OCI-LY3 (cell line): Measurements from ENCODE around the gene PDE10A.

ENCODE experiments used
- H2AFZ ChIP-seq: fragments of 200-600, 300-600 bp; shearing (Covaris generic); 2 replicates; pipeline ENCODE4 v1.6.0; 2014; ENCODE audit warnings: antibody characterized with exemption, low read depth, low read length
- H3K27ac ChIP-seq: fragments of 200-600, 300-600 bp; sonication (generic); 2 replicates; pipeline ENCODE4 v1.5.1; 2014; ENCODE audit warnings: mild to moderate bottlenecking, low read length, moderate library complexity, mixed read lengths
- H3K27me3 ChIP-seq: fragments of 200-600, 300-600 bp; sonication (generic); 2 replicates; pipeline ENCODE4 v1.6.1; 2014; ENCODE audit warnings: low read depth, low read length, mixed read lengths
- H3K36me3 ChIP-seq: fragments of 200-600, 300-600 bp; sonication (generic); replicated peaks from 2 replicates; pipeline ENCODE3; 2014; ENCODE audit warnings: low read depth, low read length, mixed read lengths
- H3K4me1 ChIP-seq: fragments of 300-600, 200-600 bp; sonication (generic); 2 replicates; pipeline ENCODE4 v1.6.1; 2014; ENCODE audit warnings: low read length, mixed read lengths
- H3K4me2 ChIP-seq: fragments of 200-600, 300-600 bp; sonication (generic); 2 replicates; pipeline ENCODE4 v1.6.1; 2014; ENCODE audit warnings: low read length, mixed read lengths
- H3K4me3 ChIP-seq: fragments of 300-600, 200-600 bp; sonication (generic); 2 replicates; pipeline ENCODE4 v1.5.1; 2014; ENCODE audit warnings: antibody characterized with exemption, mild to moderate bottlenecking, low read length, moderate library complexity
- H3K79me2 ChIP-seq: fragments of 300-600, 200-600 bp; shearing (Covaris generic); 2 replicates; pipeline ENCODE4 v1.6.1; 2014; ENCODE audit warnings: mild to moderate bottlenecking, low read length, mixed read lengths
- H3K9ac ChIP-seq: fragments of 300-600, 200-600 bp; shearing (Covaris generic); 2 replicates; pipeline ENCODE4 v1.6.0; 2014; ENCODE audit warnings: mild to moderate bottlenecking, low read length, moderate library complexity
- H3K9me3 ChIP-seq: fragments of 200-600, 300-600 bp; shearing (Covaris generic); 2 replicates; pipeline ENCODE4 v1.6.1; 2014; ENCODE audit warnings: low read length, mixed read lengths; ENCODE audit not compliant: insufficient read depth
- H4K20me1 ChIP-seq: fragments of 200-600, 300-600 bp; sonication (generic); 2 replicates; pipeline ENCODE4 v1.6.1; 2016; ENCODE audit warnings: low read length, mixed read lengths; ENCODE audit not compliant: insufficient read depth
- EZH2phosphoT487 ChIP-seq: fragments of 200-600 bp; shearing (Covaris generic); IDR thresholded peaks from 2 replicates; pipeline ENCODE4 v1.6.1; 2018; ENCODE audit warnings: antibody characterized with exemption, mixed run types, low read depth
- TF ChIP-seq, protein P1 (sequence below): fragments of 200-600, 300-600 bp; sonication (generic); IDR thresholded peaks from 2 replicates; pipeline ENCODE4 v1.5.1; 2014; ENCODE audit warnings: antibody characterized with exemption, low read length, low read depth

PDE10A gene

DNA sequence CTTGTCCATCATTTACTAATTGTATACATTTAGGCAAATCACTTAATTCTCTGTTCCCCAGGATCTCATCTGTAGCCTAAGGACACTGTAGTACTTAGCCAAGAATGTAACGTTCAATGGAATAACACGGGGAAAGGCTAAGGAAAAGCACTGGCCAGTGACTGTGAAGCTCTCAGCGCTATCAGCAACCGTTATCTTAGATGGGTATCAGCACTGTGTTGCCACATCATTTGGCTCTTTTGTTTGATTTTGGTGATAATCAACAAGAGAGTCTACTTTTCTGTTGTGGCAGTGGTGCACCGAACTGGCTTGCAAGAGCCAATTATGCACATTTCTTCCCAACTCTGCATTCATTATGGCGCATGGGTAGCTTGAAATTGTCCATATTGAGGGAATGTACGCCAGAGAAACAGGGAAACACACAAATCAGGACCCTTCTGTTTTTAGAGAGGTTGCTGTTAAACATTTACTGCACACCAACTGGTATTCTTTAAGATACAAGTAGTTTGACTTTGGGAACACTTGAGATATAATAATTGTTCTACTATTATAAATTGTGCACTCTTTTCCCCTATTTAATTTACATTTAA lies 259.9 kb downstream of the PDE10A start:
- TF ChIP-seq EZH2phosphoT487 = no peak
- TF ChIP-seq, protein P1, sequence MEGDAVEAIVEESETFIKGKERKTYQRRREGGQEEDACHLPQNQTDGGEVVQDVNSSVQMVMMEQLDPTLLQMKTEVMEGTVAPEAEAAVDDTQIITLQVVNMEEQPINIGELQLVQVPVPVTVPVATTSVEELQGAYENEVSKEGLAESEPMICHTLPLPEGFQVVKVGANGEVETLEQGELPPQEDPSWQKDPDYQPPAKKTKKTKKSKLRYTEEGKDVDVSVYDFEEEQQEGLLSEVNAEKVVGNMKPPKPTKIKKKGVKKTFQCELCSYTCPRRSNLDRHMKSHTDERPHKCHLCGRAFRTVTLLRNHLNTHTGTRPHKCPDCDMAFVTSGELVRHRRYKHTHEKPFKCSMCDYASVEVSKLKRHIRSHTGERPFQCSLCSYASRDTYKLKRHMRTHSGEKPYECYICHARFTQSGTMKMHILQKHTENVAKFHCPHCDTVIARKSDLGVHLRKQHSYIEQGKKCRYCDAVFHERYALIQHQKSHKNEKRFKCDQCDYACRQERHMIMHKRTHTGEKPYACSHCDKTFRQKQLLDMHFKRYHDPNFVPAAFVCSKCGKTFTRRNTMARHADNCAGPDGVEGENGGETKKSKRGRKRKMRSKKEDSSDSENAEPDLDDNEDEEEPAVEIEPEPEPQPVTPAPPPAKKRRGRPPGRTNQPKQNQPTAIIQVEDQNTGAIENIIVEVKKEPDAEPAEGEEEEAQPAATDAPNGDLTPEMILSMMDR = no peak
- H2AFZ ChIP-seq = no peak overlapping the region
- no peaks in the 10 kb centered on the region for H3K36me3 ChIP-seq
- H3K27ac ChIP-seq = no peak overlapping the region
- no peak overlapping the region for H3K4me2 ChIP-seq
- H3K79me2 ChIP-seq = no peaks in the 10 kb centered on the region
- H4K20me1 ChIP-seq = no peaks in the 10 kb centered on the region
- no peak overlapping the region for H3K9ac ChIP-seq
- no peaks in the 10 kb centered on the region for H3K9me3 ChIP-seq
- no peak overlapping the region for H3K4me3 ChIP-seq
- H3K27me3 ChIP-seq = no peaks in the 10 kb centered on the region
- no peaks in the 10 kb centered on the region for H3K4me1 ChIP-seq

DNA sequence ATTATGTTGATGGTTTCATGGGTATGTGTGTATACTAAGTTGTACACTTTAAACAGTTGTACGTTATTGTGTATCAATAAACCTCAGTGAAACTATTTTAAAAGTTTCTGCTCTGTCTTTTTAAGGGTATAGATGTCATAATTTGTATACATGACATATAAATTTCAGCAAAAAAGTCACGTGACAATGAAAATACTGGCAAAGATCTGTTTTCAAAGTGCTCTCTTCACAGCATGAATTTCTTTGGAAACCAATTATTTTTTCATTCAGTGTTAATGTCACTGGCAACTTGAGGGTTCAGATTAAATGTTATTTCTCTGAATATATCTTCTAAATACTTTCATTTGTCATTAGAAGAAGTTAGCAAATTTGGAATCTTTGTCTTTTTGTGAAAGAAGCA lies 261.9 kb downstream of the PDE10A start:
- H2AFZ ChIP-seq = no peak overlapping the region
- no peaks in the 10 kb centered on the region for H3K4me1 ChIP-seq
- H3K27me3 ChIP-seq = no peaks in the 10 kb centered on the region

DNA sequence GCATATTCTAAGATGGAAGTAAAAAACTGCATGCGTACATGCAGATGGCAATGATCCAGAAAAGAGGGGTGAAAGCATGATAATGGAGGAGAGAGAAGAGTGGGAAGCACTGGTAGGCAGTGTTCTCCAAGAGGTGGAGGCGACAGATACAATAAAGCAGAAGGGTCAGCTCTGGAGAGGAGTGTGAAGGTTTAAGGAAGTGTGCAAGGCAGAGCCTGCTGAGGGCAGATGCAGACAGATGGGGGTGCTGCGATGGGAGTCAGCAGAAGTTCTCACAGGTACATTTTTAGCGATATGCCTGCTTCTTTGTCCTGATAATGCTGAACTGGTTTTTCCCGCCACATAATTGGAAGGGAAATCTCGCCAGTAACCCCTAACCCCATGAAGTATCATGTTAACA lies 272.6 kb downstream of the PDE10A start:
- H3K4me2 ChIP-seq = no peak overlapping the region
- TF ChIP-seq, protein P1 = no peak
- no peak for TF ChIP-seq EZH2phosphoT487
- no peaks in the 10 kb centered on the region for H3K9me3 ChIP-seq
- H4K20me1 ChIP-seq = no peaks in the 10 kb centered on the region
- no peak overlapping the region for H3K4me3 ChIP-seq
- H3K4me1 ChIP-seq = no peaks in the 10 kb centered on the region
- H3K9ac ChIP-seq = no peak overlapping the region
- H3K79me2 ChIP-seq = no peaks in the 10 kb centered on the region
- no peaks in the 10 kb centered on the region for H3K36me3 ChIP-seq
- H3K27ac ChIP-seq = no peak overlapping the region
- no peaks in the 10 kb centered on the region for H3K27me3 ChIP-seq
- no peak overlapping the region for H2AFZ ChIP-seq

More for the DNA sequence above, 261.9 kb downstream of the PDE10A start:
- H3K36me3 ChIP-seq = no peaks in the 10 kb centered on the region
- H3K4me3 ChIP-seq = no peak overlapping the region
- H3K27ac ChIP-seq = no peak overlapping the region
- TF ChIP-seq, protein P1 = no peak
- no peak for TF ChIP-seq EZH2phosphoT487
- H4K20me1 ChIP-seq = no peaks in the 10 kb centered on the region
- no peaks in the 10 kb centered on the region for H3K9me3 ChIP-seq
- H3K4me2 ChIP-seq = no peak overlapping the region
- no peak overlapping the region for H3K9ac ChIP-seq
- H3K79me2 ChIP-seq = no peaks in the 10 kb centered on the region

DNA sequence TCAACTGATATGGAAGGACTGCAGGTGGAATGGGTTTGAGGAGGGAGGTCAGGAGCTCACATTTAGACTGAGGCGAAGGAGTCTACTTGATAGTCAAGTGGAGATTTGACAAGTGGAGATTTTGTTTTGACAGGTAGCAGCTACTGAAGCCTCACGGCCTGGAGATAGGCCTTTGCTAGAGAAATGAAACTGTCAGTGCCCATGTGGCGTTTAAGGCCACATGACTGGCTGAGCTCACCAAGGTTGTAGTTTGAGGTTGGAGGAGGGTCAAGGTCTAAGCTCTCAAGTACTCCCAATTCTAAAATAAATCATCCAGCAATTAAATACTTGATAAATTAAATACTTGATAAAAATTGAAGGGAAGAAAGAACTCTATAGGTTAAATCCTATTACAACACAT lies 273.5 kb downstream of the PDE10A start:
- H3K27me3 ChIP-seq = no peaks in the 10 kb centered on the region
- no peaks in the 10 kb centered on the region for H3K4me1 ChIP-seq
- no peak overlapping the region for H2AFZ ChIP-seq
- H4K20me1 ChIP-seq = no peaks in the 10 kb centered on the region
- TF ChIP-seq, protein P1 = no peak
- no peak for TF ChIP-seq EZH2phosphoT487
- H3K9me3 ChIP-seq = no peaks in the 10 kb centered on the region
- H3K27ac ChIP-seq = no peak overlapping the region
- H3K9ac ChIP-seq = no peak overlapping the region
- no peaks in the 10 kb centered on the region for H3K36me3 ChIP-seq
- no peak overlapping the region for H3K4me3 ChIP-seq
- H3K4me2 ChIP-seq = no peak overlapping the region
- no peaks in the 10 kb centered on the region for H3K79me2 ChIP-seq
